NCI-H2107 treated with DMSO at 0.1 percent for 48 hours (cell line): Measurements from ENCODE around the gene SLC30A1.
"Not testable (repeated sequence)": the region's sequence is repeated elsewhere in the genome, so short reads cannot be mapped to it uniquely, and the experiment has no call there.

ENCODE experiments used
- DNase-seq: peaks from one replicate; lab custom pipeline; 2025; ENCODE audit not compliant: unreplicated experiment; lab: John Stamatoyannopoulos, UW

SLC30A1 gene

GRCh38 chr1:211549092-211549711 is 29.8 kb downstream of the SLC30A1 start:
- no peak for DNase-seq

GRCh38 chr1:211548321-211549091 is 30.5 kb downstream of the SLC30A1 start:
- DNase-seq, result no peak

- DNase-seq, result no peak
These were observed 31.3 kb downstream of the SLC30A1 start for GRCh38 chr1:211547710-211548109.

GRCh38 chr1:211546543-211546942 is 32.4 kb downstream of the SLC30A1 start:
- no peak for DNase-seq

GRCh38 chr1:211543025-211543424 is 35.9 kb downstream of the SLC30A1 start:
- DNase-seq, result no peak

GRCh38 chr1:211541720-211542477 is 37.1 kb downstream of the SLC30A1 start:
- no peak for DNase-seq

GRCh38 chr1:211541278-211541677 is 37.7 kb downstream of the SLC30A1 start:
- DNase-seq, result no peak

GRCh38 chr1:211540824-211541223 is 38.1 kb downstream of the SLC30A1 start:
- DNase-seq, result not testable (repeated sequence)

- no peak for DNase-seq
These were observed 40.7 kb downstream of the SLC30A1 start for GRCh38 chr1:211538287-211538686.

- DNase-seq, result no peak
These were observed 41.7 kb downstream of the SLC30A1 start for GRCh38 chr1:211537253-211537652.

- DNase-seq, result no peak
These were observed 42.4 kb downstream of the SLC30A1 start for GRCh38 chr1:211536606-211537005.

GRCh38 chr1:211535346-211535745 is 43.6 kb downstream of the SLC30A1 start:
- no peak for DNase-seq

GRCh38 chr1:211534545-211535291 is 44.2 kb downstream of the SLC30A1 start:
- no peak for DNase-seq

GRCh38 chr1:211532088-211532444 is 46.9 kb downstream of the SLC30A1 start:
- no peak for DNase-seq

GRCh38 chr1:211531194-211532087 is 47.5 kb downstream of the SLC30A1 start:
- DNase-seq, result no peak

- no peak for DNase-seq
These were observed 48.9 kb downstream of the SLC30A1 start for GRCh38 chr1:211530102-211530501.

GRCh38 chr1:211529453-211529852 is 49.5 kb downstream of the SLC30A1 start:
- no peak for DNase-seq

- DNase-seq, result no peak
These were observed 50.0 kb downstream of the SLC30A1 start for GRCh38 chr1:211529011-211529410.

GRCh38 chr1:211527888-211528287 is 51.1 kb downstream of the SLC30A1 start:
- DNase-seq, result no peak

- DNase-seq, result no peak
These were observed 52.0 kb downstream of the SLC30A1 start for GRCh38 chr1:211527006-211527405.
